Measurements from ENCODE around the gene ZNF135.
A peak's percentile ranks its signal among the peaks of the same experiment; 100 is the strongest.

ZNF135 gene

GRCh38 chr19:58086825-58087710 lies 28.0 kb downstream of the ZNF135 start:
- Histone ChIP-seq H3K9ac (ENCODE audit: low read length) (no peak overlapping the region), H3K4me1 (ENCODE audit: control insufficient read depth, insufficient read depth, low read length) (no peaks in the 10 kb centered on the region), H3K27me3 (ENCODE audit: control insufficient read depth, insufficient read depth, low read length) (no peaks in the 10 kb centered on the region), H3K36me3 (ENCODE audit: control insufficient read depth, insufficient read depth, low read length) (peaks cover 32% of the 10 kb centered on the region), H3K4me3 (ENCODE audit: low read length) (no peak overlapping the region), H3K27ac (ENCODE audit: low read depth, low read length) (no peak overlapping the region)

- H3K4me3 ChIP-seq (ENCODE audit: low read length): no peak overlapping the region
- no peak overlapping the region for H3K27ac ChIP-seq (ENCODE audit: low read depth, low read length)
- H3K27me3 ChIP-seq (ENCODE audit: control insufficient read depth, insufficient read depth, low read length): no peaks in the 10 kb centered on the region
- no peak overlapping the region for H3K9ac ChIP-seq (ENCODE audit: low read length)
- H3K4me1 ChIP-seq (ENCODE audit: control insufficient read depth, insufficient read depth, low read length): no peaks in the 10 kb centered on the region
- H3K36me3 ChIP-seq (ENCODE audit: control insufficient read depth, insufficient read depth, low read length): peaks cover 29% of the 10 kb centered on the region
Observed at GRCh38 chr19:58088521-58089052, 29.5 kb downstream of the ZNF135 start.

GRCh38 chr19:58089846-58090245 lies 30.8 kb downstream of the ZNF135 start:
- peaks cover 18% of the 10 kb centered on the region for H3K36me3 ChIP-seq (ENCODE audit: control insufficient read depth, insufficient read depth, low read length)
- H3K4me1 ChIP-seq (ENCODE audit: control insufficient read depth, insufficient read depth, low read length): no peaks in the 10 kb centered on the region
- no peak overlapping the region for H3K27ac ChIP-seq (ENCODE audit: low read depth, low read length)
- H3K9ac ChIP-seq (ENCODE audit: low read length): no peak overlapping the region
- H3K4me3 ChIP-seq (ENCODE audit: low read length): no peak overlapping the region
- no peaks in the 10 kb centered on the region for H3K27me3 ChIP-seq (ENCODE audit: control insufficient read depth, insufficient read depth, low read length)

GRCh38 chr19:58091251-58091995 lies 32.3 kb downstream of the ZNF135 start:
- Histone ChIP-seq H3K4me3 (ENCODE audit: low read length) (no peak overlapping the region), H3K27me3 (ENCODE audit: control insufficient read depth, insufficient read depth, low read length) (no peaks in the 10 kb centered on the region), H3K9ac (ENCODE audit: low read length) (no peak overlapping the region), H3K36me3 (ENCODE audit: control insufficient read depth, insufficient read depth, low read length) (peaks cover 10% of the 10 kb centered on the region), H3K4me1 (ENCODE audit: control insufficient read depth, insufficient read depth, low read length) (no peaks in the 10 kb centered on the region), H3K27ac (ENCODE audit: low read depth, low read length) (no peak overlapping the region)

GRCh38 chr19:58093071-58093470 lies 34.0 kb downstream of the ZNF135 start:
- Histone ChIP-seq H3K4me3 (ENCODE audit: low read length) (no peak overlapping the region), H3K27me3 (ENCODE audit: control insufficient read depth, insufficient read depth, low read length) (no peaks in the 10 kb centered on the region), H3K9ac (ENCODE audit: low read length) (no peak overlapping the region), H3K27ac (ENCODE audit: low read depth, low read length) (no peak overlapping the region), H3K4me1 (ENCODE audit: control insufficient read depth, insufficient read depth, low read length) (peaks cover 4% of the 10 kb centered on the region), H3K36me3 (ENCODE audit: control insufficient read depth, insufficient read depth, low read length) (peaks cover 1% of the 10 kb centered on the region)

- Histone ChIP-seq H3K27me3 (ENCODE audit: control insufficient read depth, insufficient read depth, low read length) (no peaks in the 10 kb centered on the region), H3K4me3 (ENCODE audit: low read length) (no peak overlapping the region), H3K36me3 (ENCODE audit: control insufficient read depth, insufficient read depth, low read length) (no peaks in the 10 kb centered on the region), H3K27ac (ENCODE audit: low read depth, low read length) (no peak overlapping the region), H3K9ac (ENCODE audit: low read length) (no peak overlapping the region), H3K4me1 (ENCODE audit: control insufficient read depth, insufficient read depth, low read length) (peaks cover 7% of the 10 kb centered on the region)
Observed at GRCh38 chr19:58095328-58095727, 36.2 kb downstream of the ZNF135 start.

- no peak overlapping the region for H3K9ac ChIP-seq (ENCODE audit: low read length)
Observed at GRCh38 chr19:58096884-58097283, 37.8 kb downstream of the ZNF135 start.

GRCh38 chr19:58097349-58097748 lies 38.3 kb downstream of the ZNF135 start:
- H3K27me3 ChIP-seq (ENCODE audit: control insufficient read depth, insufficient read depth, low read length): no peaks in the 10 kb centered on the region
- peaks cover 7% of the 10 kb centered on the region for H3K4me1 ChIP-seq (ENCODE audit: control insufficient read depth, insufficient read depth, low read length)
- H3K36me3 ChIP-seq (ENCODE audit: control insufficient read depth, insufficient read depth, low read length): no peaks in the 10 kb centered on the region
- H3K27ac ChIP-seq (ENCODE audit: low read depth, low read length): peak overlapping the region; percentile 40
- H3K4me3 ChIP-seq (ENCODE audit: low read length): peak overlapping the region; percentile 90
- no peak overlapping the region for H3K9ac ChIP-seq (ENCODE audit: low read length)

More at GRCh38 chr19:58096884-58097283, 37.8 kb downstream of the ZNF135 start:
- Histone ChIP-seq H3K27me3 (ENCODE audit: control insufficient read depth, insufficient read depth, low read length) (no peaks in the 10 kb centered on the region), H3K27ac (ENCODE audit: low read depth, low read length) (no peak overlapping the region), H3K36me3 (ENCODE audit: control insufficient read depth, insufficient read depth, low read length) (no peaks in the 10 kb centered on the region), H3K4me1 (ENCODE audit: control insufficient read depth, insufficient read depth, low read length) (peaks cover 7% of the 10 kb centered on the region), H3K4me3 (ENCODE audit: low read length) (peak overlapping the region; percentile 90)

- peak within 1 kb of the TSS; percentile 92 for H3K9ac ChIP-seq (ENCODE audit: low read length)
- H3K4me3 ChIP-seq (ENCODE audit: low read length): peak within 1 kb of the TSS; percentile 90
- peaks cover 7% of the 10 kb centered on the region for H3K4me1 ChIP-seq (ENCODE audit: control insufficient read depth, insufficient read depth, low read length)
- peak within 1 kb of the TSS; percentile 97 for H3K27ac ChIP-seq (ENCODE audit: low read depth, low read length)
- H3K36me3 ChIP-seq (ENCODE audit: control insufficient read depth, insufficient read depth, low read length): no peaks in the 10 kb centered on the region
- H3K27me3 ChIP-seq (ENCODE audit: control insufficient read depth, insufficient read depth, low read length): no peaks in the 10 kb centered on the region
Observed at GRCh38 chr19:58097781-58098681, 38.9 kb downstream of the ZNF135 start, which contains the start of gene ZSCAN18. Gene ZSCAN18, minus strand, starts transcription at chr19:58098231. Its CDS starts 7,964 bp downstream, at chr19:58090267.

- peak overlapping the region; percentile 87 for H3K4me3 ChIP-seq (ENCODE audit: low read length)
- peak overlapping the region; percentile 95 for H3K27ac ChIP-seq (ENCODE audit: low read depth, low read length)
- peak overlapping the region; percentile 92 for H3K9ac ChIP-seq (ENCODE audit: low read length)
- peaks cover 7% of the 10 kb centered on the region for H3K4me1 ChIP-seq (ENCODE audit: control insufficient read depth, insufficient read depth, low read length)
- H3K27me3 ChIP-seq (ENCODE audit: control insufficient read depth, insufficient read depth, low read length): no peaks in the 10 kb centered on the region
- H3K36me3 ChIP-seq (ENCODE audit: control insufficient read depth, insufficient read depth, low read length): no peaks in the 10 kb centered on the region
Observed at GRCh38 chr19:58098682-58098998, 39.6 kb downstream of the ZNF135 start.

GRCh38 chr19:58107778-58108545 lies 48.9 kb downstream of the ZNF135 start:
- no peaks in the 10 kb centered on the region for H3K27me3 ChIP-seq (ENCODE audit: control insufficient read depth, insufficient read depth, low read length)
- no peaks in the 10 kb centered on the region for H3K36me3 ChIP-seq (ENCODE audit: control insufficient read depth, insufficient read depth, low read length)
- no peaks in the 10 kb centered on the region for H3K4me1 ChIP-seq (ENCODE audit: control insufficient read depth, insufficient read depth, low read length)
- H3K27ac ChIP-seq (ENCODE audit: low read depth, low read length): no peak overlapping the region
- H3K9ac ChIP-seq (ENCODE audit: low read length): no peak overlapping the region
- H3K4me3 ChIP-seq (ENCODE audit: low read length): no peak overlapping the region

Measured in rectal smooth muscle tissue (tissue), 1 donor.